GM23338 (cell line): ENCODE results near the gene SH3GL3.

Experiments
- CREB1 ChIP-seq: fragments of 250-450 bp; sonication (Bioruptor Pico); IDR thresholded peaks from 2 replicates; pipeline ENCODE4 v1.5.0; 2020; ENCODE audit warnings: low read depth, mild to moderate bottlenecking, moderate library complexity
- CTCF ChIP-seq, 2 experiments: fragments of 200-600 bp in 1 of 2; sonication (generic) in 1 of 2; conservative IDR thresholded peaks; 2 replicates each; pipeline versions ENCODE4 v1.5.1 to v1.6.1; 2016 to 2017; ENCODE audit warnings: antibody characterized with exemption in 2 of 2, low read depth in 2 of 2, mild to moderate bottlenecking in 2 of 2, moderate library complexity in 1 of 2
- EZH2 ChIP-seq: fragments of 200-600 bp; sonication (generic); IDR thresholded peaks from one replicate; pipeline ENCODE4 v1.8.0; 2017; ENCODE audit warnings: antibody characterized with exemption, mild to moderate bottlenecking, low read depth; ENCODE audit not compliant: unreplicated experiment
- EZH2phosphoT487 ChIP-seq: fragments of 200-600 bp; sonication (generic); IDR thresholded peaks from one replicate; pipeline ENCODE4 v1.8.1; 2018; ENCODE audit warnings: antibody characterized with exemption; ENCODE audit not compliant: unreplicated experiment
- JUNB ChIP-seq: IDR thresholded peaks from one replicate; pipeline ENCODE4 v1.6.1; 2016; ENCODE audit warnings: antibody characterized with exemption; ENCODE audit not compliant: unreplicated experiment
- NANOG ChIP-seq: IDR thresholded peaks from 2 replicates; pipeline ENCODE4 v1.6.1; 2016; ENCODE audit warnings: antibody characterized with exemption, borderline replicate concordance
- POLR2AphosphoS5 ChIP-seq: IDR thresholded peaks from 2 replicates; pipeline ENCODE4 v1.6.1; 2016; ENCODE audit warnings: antibody characterized with exemption, low read depth
- STAT1 ChIP-seq: IDR thresholded peaks from one replicate; pipeline ENCODE4 v1.6.1; 2016; ENCODE audit warnings: antibody characterized with exemption; ENCODE audit not compliant: unreplicated experiment
- ZNF114 ChIP-seq: fragments of 250-450 bp; sonication (Bioruptor Pico); IDR thresholded peaks from 2 replicates; pipeline ENCODE4 v1.5.0; 2020; ENCODE audit warnings: mild to moderate bottlenecking, moderate library complexity
- ZNF331 ChIP-seq: fragments of 250-450 bp; sonication (Bioruptor Pico); IDR thresholded peaks from 2 replicates; pipeline ENCODE4 v1.5.0; 2020; ENCODE audit warnings: low read depth, mild to moderate bottlenecking, moderate library complexity
- TF ChIP-seq, protein P1 (sequence below): IDR thresholded peaks from one replicate; pipeline ENCODE4 v1.6.1; 2018; ENCODE audit warnings: antibody characterized with exemption; ENCODE audit not compliant: unreplicated experiment
- TF ChIP-seq, protein P2 (sequence below): IDR thresholded peaks from 2 replicates; pipeline ENCODE4 v1.6.1; 2016; ENCODE audit warnings: antibody characterized with exemption

DNA sequence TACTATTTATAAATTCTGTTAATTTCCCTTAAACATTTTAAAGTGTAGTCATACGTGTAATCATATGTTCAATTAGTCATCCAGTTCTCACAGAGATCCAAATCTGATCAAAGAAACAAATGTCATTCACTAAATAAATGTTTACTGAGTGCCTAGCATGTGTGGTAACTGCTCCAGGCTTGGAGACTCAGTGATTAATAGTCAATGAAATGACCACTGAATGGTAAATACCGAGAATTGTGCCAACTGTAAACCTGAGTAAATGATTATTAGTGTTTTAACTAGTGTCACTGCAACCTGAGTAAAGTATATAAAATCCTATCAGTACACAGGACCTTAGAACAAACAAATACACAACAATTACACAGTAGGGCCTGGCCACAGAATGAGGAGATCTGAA lies 52.3 kb downstream of the SH3GL3 start:
- TF ChIP-seq CTCF (conservative IDR thresholded peaks at IDR 0.05; ENCODE audit: low read depth in 2 of 2) = no peak
- TF ChIP-seq, protein P1, sequence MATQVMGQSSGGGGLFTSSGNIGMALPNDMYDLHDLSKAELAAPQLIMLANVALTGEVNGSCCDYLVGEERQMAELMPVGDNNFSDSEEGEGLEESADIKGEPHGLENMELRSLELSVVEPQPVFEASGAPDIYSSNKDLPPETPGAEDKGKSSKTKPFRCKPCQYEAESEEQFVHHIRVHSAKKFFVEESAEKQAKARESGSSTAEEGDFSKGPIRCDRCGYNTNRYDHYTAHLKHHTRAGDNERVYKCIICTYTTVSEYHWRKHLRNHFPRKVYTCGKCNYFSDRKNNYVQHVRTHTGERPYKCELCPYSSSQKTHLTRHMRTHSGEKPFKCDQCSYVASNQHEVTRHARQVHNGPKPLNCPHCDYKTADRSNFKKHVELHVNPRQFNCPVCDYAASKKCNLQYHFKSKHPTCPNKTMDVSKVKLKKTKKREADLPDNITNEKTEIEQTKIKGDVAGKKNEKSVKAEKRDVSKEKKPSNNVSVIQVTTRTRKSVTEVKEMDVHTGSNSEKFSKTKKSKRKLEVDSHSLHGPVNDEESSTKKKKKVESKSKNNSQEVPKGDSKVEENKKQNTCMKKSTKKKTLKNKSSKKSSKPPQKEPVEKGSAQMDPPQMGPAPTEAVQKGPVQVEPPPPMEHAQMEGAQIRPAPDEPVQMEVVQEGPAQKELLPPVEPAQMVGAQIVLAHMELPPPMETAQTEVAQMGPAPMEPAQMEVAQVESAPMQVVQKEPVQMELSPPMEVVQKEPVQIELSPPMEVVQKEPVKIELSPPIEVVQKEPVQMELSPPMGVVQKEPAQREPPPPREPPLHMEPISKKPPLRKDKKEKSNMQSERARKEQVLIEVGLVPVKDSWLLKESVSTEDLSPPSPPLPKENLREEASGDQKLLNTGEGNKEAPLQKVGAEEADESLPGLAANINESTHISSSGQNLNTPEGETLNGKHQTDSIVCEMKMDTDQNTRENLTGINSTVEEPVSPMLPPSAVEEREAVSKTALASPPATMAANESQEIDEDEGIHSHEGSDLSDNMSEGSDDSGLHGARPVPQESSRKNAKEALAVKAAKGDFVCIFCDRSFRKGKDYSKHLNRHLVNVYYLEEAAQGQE = no peak
- no peak for TF ChIP-seq POLR2AphosphoS5
- no peak for TF ChIP-seq ZNF331
- TF ChIP-seq ZNF114 (CRISPR knock-in tag) = no peak
- TF ChIP-seq EZH2 = no peak
- no peak for TF ChIP-seq EZH2phosphoT487
- no peak for TF ChIP-seq JUNB
- no peak for TF ChIP-seq CREB1 (CRISPR knock-in tag)
- no peak for TF ChIP-seq NANOG
- TF ChIP-seq, protein P2, sequence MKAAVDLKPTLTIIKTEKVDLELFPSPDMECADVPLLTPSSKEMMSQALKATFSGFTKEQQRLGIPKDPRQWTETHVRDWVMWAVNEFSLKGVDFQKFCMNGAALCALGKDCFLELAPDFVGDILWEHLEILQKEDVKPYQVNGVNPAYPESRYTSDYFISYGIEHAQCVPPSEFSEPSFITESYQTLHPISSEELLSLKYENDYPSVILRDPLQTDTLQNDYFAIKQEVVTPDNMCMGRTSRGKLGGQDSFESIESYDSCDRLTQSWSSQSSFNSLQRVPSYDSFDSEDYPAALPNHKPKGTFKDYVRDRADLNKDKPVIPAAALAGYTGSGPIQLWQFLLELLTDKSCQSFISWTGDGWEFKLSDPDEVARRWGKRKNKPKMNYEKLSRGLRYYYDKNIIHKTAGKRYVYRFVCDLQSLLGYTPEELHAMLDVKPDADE = no peak
- TF ChIP-seq STAT1 = no peak
